GM21447 (cell line): Measurements from ENCODE around the gene DBNL.
A peak's percentile ranks its signal among the peaks of the same experiment; 100 is the strongest.

Experiments
- ATAC-seq: cut with Tn5 transposase; IDR thresholded peaks from one replicate; pipeline ENCODE4 v1.9.1; 2021; ENCODE audit not compliant: unreplicated experiment

The DBNL gene

GRCh38 chr7:44076101-44076895 is 31.8 kb downstream of the DBNL start:
- ATAC-seq: no peak

GRCh38 chr7:44077061-44077460 is 32.6 kb downstream of the DBNL start:
- no peak for ATAC-seq

- ATAC-seq: no peak
These were observed 33.2 kb downstream of the DBNL start for GRCh38 chr7:44077681-44078091.

- ATAC-seq: no peak
These were observed 34.0 kb downstream of the DBNL start for GRCh38 chr7:44078521-44078920.

GRCh38 chr7:44079331-44080021 is 35.0 kb downstream of the DBNL start:
- ATAC-seq: no peak

GRCh38 chr7:44080118-44080517 is 35.6 kb downstream of the DBNL start:
- no peak for ATAC-seq

GRCh38 chr7:44080686-44081265 is 36.3 kb downstream of the DBNL start:
- ATAC-seq: no peak

- no peak for ATAC-seq
These were observed 36.8 kb downstream of the DBNL start for GRCh38 chr7:44081266-44081748.

GRCh38 chr7:44082541-44083207 is 38.2 kb downstream of the DBNL start:
- ATAC-seq: peak; percentile 85

- ATAC-seq: no peak
These were observed 39.3 kb downstream of the DBNL start for GRCh38 chr7:44083796-44084195.

GRCh38 chr7:44084701-44085100 is 40.2 kb downstream of the DBNL start:
- no peak for ATAC-seq

- no peak for ATAC-seq
These were observed 41.0 kb downstream of the DBNL start for GRCh38 chr7:44085546-44085945.

- ATAC-seq: no peak
These were observed 42.1 kb downstream of the DBNL start for GRCh38 chr7:44086627-44087026.

- ATAC-seq: no peak
These were observed 43.7 kb downstream of the DBNL start for GRCh38 chr7:44087911-44088838.

- ATAC-seq: no peak
These were observed 48.7 kb downstream of the DBNL start for GRCh38 chr7:44093102-44093641.

GRCh38 chr7:44094365-44094764 is 49.9 kb downstream of the DBNL start:
- ATAC-seq: no peak

- no peak for ATAC-seq
These were observed 50.5 kb downstream of the DBNL start for GRCh38 chr7:44094883-44095592.

- no peak for ATAC-seq
These were observed 51.3 kb downstream of the DBNL start for GRCh38 chr7:44095781-44096180.

- no peak for ATAC-seq
These were observed 51.9 kb downstream of the DBNL start for GRCh38 chr7:44096326-44096881.
